RKO (cell line): Measurements from ENCODE around the gene PTPRO.

Experiments
- DNase-seq: peaks from one replicate; pipeline ENCODE4 v3.0.0-alpha.2; 2016; ENCODE audit warnings: low spot score

PTPRO gene

GRCh38 chr12:15350643-15351042 lies 28.3 kb downstream of the PTPRO start:
- DNase-seq = no peak

GRCh38 chr12:15355766-15356165 lies 33.5 kb downstream of the PTPRO start:
- no peak for DNase-seq

GRCh38 chr12:15356951-15357364 lies 34.6 kb downstream of the PTPRO start:
- DNase-seq = no peak

- no peak for DNase-seq
Measured at GRCh38 chr12:15364221-15365160, 42.2 kb downstream of the PTPRO start.

- no peak for DNase-seq
Measured at GRCh38 chr12:15368812-15369211, 46.5 kb downstream of the PTPRO start.

GRCh38 chr12:15372352-15372751 lies 50.0 kb downstream of the PTPRO start:
- DNase-seq = no peak

- no peak for DNase-seq
Measured at GRCh38 chr12:15387772-15388171, 65.5 kb downstream of the PTPRO start.

GRCh38 chr12:15389561-15389960 lies 67.3 kb downstream of the PTPRO start:
- no peak for DNase-seq

GRCh38 chr12:15393037-15393436 lies 70.7 kb downstream of the PTPRO start:
- no peak for DNase-seq

- DNase-seq = no peak
Measured at GRCh38 chr12:15393995-15394394, 71.7 kb downstream of the PTPRO start.

GRCh38 chr12:15404485-15404884 lies 82.2 kb downstream of the PTPRO start:
- DNase-seq = peak; percentile 54

GRCh38 chr12:15405606-15406005 lies 83.3 kb downstream of the PTPRO start:
- DNase-seq = no peak

- DNase-seq = no peak
Measured at GRCh38 chr12:15407025-15407424, 84.7 kb downstream of the PTPRO start.

- no peak for DNase-seq
Measured at GRCh38 chr12:15411842-15412241, 89.5 kb downstream of the PTPRO start.

- no peak for DNase-seq
Measured at GRCh38 chr12:15417691-15418090, 95.4 kb downstream of the PTPRO start.

- peak; percentile 48 for DNase-seq
Measured at GRCh38 chr12:15423629-15424028, 101.3 kb downstream of the PTPRO start.

GRCh38 chr12:15427913-15428312 lies 105.6 kb downstream of the PTPRO start:
- no peak for DNase-seq

GRCh38 chr12:15428632-15429031 lies 106.3 kb downstream of the PTPRO start:
- no peak for DNase-seq

- DNase-seq = no peak
Measured at GRCh38 chr12:15429262-15429661, 107.0 kb downstream of the PTPRO start.

- peak; percentile 4 for DNase-seq
Measured at GRCh38 chr12:15435597-15435996, 113.3 kb downstream of the PTPRO start.

- no peak for DNase-seq
Measured at GRCh38 chr12:15439459-15439858, 117.2 kb downstream of the PTPRO start.

- DNase-seq = no peak
Measured at GRCh38 chr12:15443050-15443449, 120.7 kb downstream of the PTPRO start.

GRCh38 chr12:15443611-15444010 lies 121.3 kb downstream of the PTPRO start:
- DNase-seq = no peak

GRCh38 chr12:15444523-15444922 lies 122.2 kb downstream of the PTPRO start:
- no peak for DNase-seq
